GM12878 (cell line): ENCODE results near the gene CFAP61.

Source experiments
- CTCF ChIP-seq, 3 experiments: IDR thresholded peaks in 2 of 3; conservative IDR thresholded peaks in 1 of 3; 2 replicates each; pipeline ENCODE4 v1.5.1; 2011; ENCODE audit warnings: low read depth in 3 of 3, low read length in 3 of 3, mild to moderate bottlenecking in 3 of 3, control low read depth in 2 of 3, moderate library complexity in 2 of 3, inconsistent platforms in 1 of 3, mixed read lengths in 1 of 3; ENCODE audit not compliant: control insufficient read depth in 2 of 3, insufficient read depth in 1 of 3; ENCODE audit errors: extremely low read depth in 1 of 3
- MXI1 ChIP-seq: fragments of 150-350 bp; IDR thresholded peaks from 2 replicates; pipeline ENCODE4 v1.6.1; 2011; ENCODE audit warnings: low read depth, mild to moderate bottlenecking, inconsistent platforms, low read length, improper control_type of control experiment
- NFYB ChIP-seq: IDR thresholded peaks from 2 replicates; pipeline ENCODE4 v1.6.1; 2011; ENCODE audit warnings: low read depth, mild to moderate bottlenecking, low read length, improper control_type of control experiment, moderate library complexity; ENCODE audit not compliant: insufficient read depth
- POLR2A ChIP-seq: IDR thresholded peaks from 2 replicates; pipeline ENCODE4 v1.6.1; 2011; ENCODE audit warnings: low read depth, mild to moderate bottlenecking, low read length
- SPI1 ChIP-seq: IDR thresholded peaks from 2 replicates; pipeline ENCODE4 v1.6.1; 2011; ENCODE audit warnings: low read depth, mild to moderate bottlenecking, low read length, moderate library complexity, borderline replicate concordance; ENCODE audit not compliant: insufficient read depth
- YY1 ChIP-seq: IDR thresholded peaks from 2 replicates; pipeline ENCODE4 v1.6.1; 2011; ENCODE audit warnings: low read depth, mild to moderate bottlenecking, low read length

GRCh38 chr20:20204256-20204655 lies 151.9 kb downstream of the CFAP61 start:
- no peak for TF ChIP-seq CTCF (IDR thresholded peaks at IDR 0.05 in 2 of 3, conservative IDR thresholded peaks at IDR 0.05 in 1 of 3; ENCODE audit: control insufficient read depth in 2 of 3, extremely low read depth in 1 of 3, insufficient read depth in 1 of 3, low read depth in 3 of 3, low read length in 3 of 3)
- TF ChIP-seq NFYB, result no peak
- TF ChIP-seq SPI1, result no peak
- no peak for TF ChIP-seq YY1
- no peak for TF ChIP-seq POLR2A
- TF ChIP-seq MXI1, result no peak
